MCF 10A (cell line): Measurements from ENCODE around the gene SLC10A7. TPM values are rescaled to one million over a fixed set of nuclear protein-coding genes. Genes with fewer than 3 reads are reported as not detected.

Source experiments
- BruUV-seq: library from RNA; stranded (reverse); fragments of 400-500 nt; replicated peaks from 2 replicates; lab custom pipeline; 2021; lab: Mats Ljungman, UMichigan
- CTCF ChIA-PET: fragments of 300-600 bp; sonication (Branson Sonifier 250); formaldehyde crosslinking; extraction: SDS; loops from one replicate; lab custom pipeline; 2021; ENCODE audit warnings: antibody characterized with exemption, inconsistent platforms; lab: Yijun Ruan, JAX
- POLR2A ChIA-PET: fragments of 300-600, 350-650 bp; sonication (Branson Sonifier 250); formaldehyde crosslinking; extraction: SDS; loops from one replicate; lab custom pipeline; 2020; ENCODE audit warnings: antibody characterized with exemption, inconsistent platforms; lab: Yijun Ruan, JAX
- DNase-seq: peaks from one replicate; pipeline ENCODE4 v3.0.0-alpha.2; 2018; ENCODE audit not compliant: unreplicated experiment
- H3K27ac Mint-ChIP-seq: one replicate; pipeline ENCODE4 v1.8.0; 2022; ENCODE audit warnings: mild to moderate bottlenecking, low read depth, mixed read lengths; ENCODE audit not compliant: unreplicated experiment
- H3K27me3 Mint-ChIP-seq: one replicate; pipeline ENCODE4 v1.8.0; 2022; ENCODE audit warnings: mixed read lengths; ENCODE audit not compliant: insufficient read depth, unreplicated experiment
- H3K36me3 Mint-ChIP-seq: one replicate; pipeline ENCODE4 v1.8.0; 2022; ENCODE audit warnings: mild to moderate bottlenecking, moderate library complexity, mixed read lengths; ENCODE audit not compliant: insufficient read depth, unreplicated experiment
- H3K4me1 Mint-ChIP-seq: one replicate; pipeline ENCODE4 v1.8.0; 2022; ENCODE audit warnings: mixed read lengths; ENCODE audit not compliant: insufficient read depth, unreplicated experiment
- H3K4me3 Mint-ChIP-seq: one replicate; pipeline ENCODE4 v1.8.0; 2022; ENCODE audit warnings: mild to moderate bottlenecking, moderate library complexity, mixed read lengths; ENCODE audit not compliant: unreplicated experiment
- H3K9me3 Mint-ChIP-seq: one replicate; pipeline ENCODE4 v1.8.0; 2022; ENCODE audit warnings: mixed read lengths; ENCODE audit not compliant: unreplicated experiment
- CTCF ChIP-seq: fragments of 200-600 bp; IDR thresholded peaks from one replicate; pipeline ENCODE4 v1.8.0; 2022; ENCODE audit warnings: antibody characterized with exemption, mild to moderate bottlenecking; ENCODE audit not compliant: unreplicated experiment
- intact Hi-C: fragments of 100-400 bp; cut with micrococcal nuclease; formaldehyde crosslinking; loops from 2 replicates; pipeline ENCODE4 v1.14.1; 2022
- total RNA-seq: library from RNA; stranded (reverse); gene quantifications from 2 replicates; pipeline ENCODE4 v1.2.3, GENCODE V29; 2022

The SLC10A7 gene
- total RNA-seq, 1 experiment from 2014 or later = 23.0 TPM

- no TSS peak for BruUV-seq
- peaks cover 9% of the 10 kb centered on the region for H3K4me1 Mint-ChIP-seq
- H3K36me3 Mint-ChIP-seq = peaks cover 16% of the 10 kb centered on the region
- no peaks in the 10 kb centered on the region for H3K27me3 Mint-ChIP-seq
- no peak for DNase-seq
- TF ChIP-seq CTCF = no peak
- H3K4me3 Mint-ChIP-seq = no peak overlapping the region
- intact Hi-C loops = no loop called here
- ChIA-PET POLR2A (interaction anchor here (1.3 kb wide), 1 partner anchor 9 kb away, joined by 4 read pairs; no protein-coding TSS in a partner anchor), CTCF (no interaction called here)
- no peak overlapping the region for H3K27ac Mint-ChIP-seq
- H3K9me3 Mint-ChIP-seq = no peaks in the 10 kb centered on the region
Measured at GRCh38 chr4:146510942-146511341, 10.8 kb downstream of the SLC10A7 start.

GRCh38 chr4:146508229-146508939 lies 13.4 kb downstream of the SLC10A7 start:
- Mint-ChIP-seq H3K27me3 (no peaks in the 10 kb centered on the region), H3K4me1 (peaks cover 9% of the 10 kb centered on the region), H3K27ac (peak overlapping the region; percentile 46), H3K4me3 (no peak overlapping the region), H3K9me3 (no peaks in the 10 kb centered on the region), H3K36me3 (peaks cover 4% of the 10 kb centered on the region)
- BruUV-seq = no TSS peak
- POLR2A ChIA-PET = interaction anchor here (0.5 to 1.7 kb wide), 3 partner anchors 12 to 20 kb away, joined by 4 read pairs; no protein-coding TSS in a partner anchor
- TF ChIP-seq CTCF = no peak
- no peak for DNase-seq
- intact Hi-C loops = no loop called here
- CTCF ChIA-PET = interaction anchor here (1.0 kb wide), 1 partner anchor 8 kb away, joined by 3 read pairs; no protein-coding TSS in a partner anchor

- ChIA-PET CTCF (interaction anchor here (0.8 to 1.0 kb wide), 2 partner anchors 9 to 13 kb away, joined by 3 read pairs; no protein-coding TSS in a partner anchor), POLR2A (interaction anchor here (0.5 to 1.7 kb wide), 2 partner anchors 13 to 20 kb away, joined by 4 read pairs; no protein-coding TSS in a partner anchor)
- intact Hi-C loops = no loop called here
- no peak overlapping the region for H3K4me3 Mint-ChIP-seq
- H3K27me3 Mint-ChIP-seq = no peaks in the 10 kb centered on the region
- H3K36me3 Mint-ChIP-seq = peaks cover 4% of the 10 kb centered on the region
- no TSS peak for BruUV-seq
- H3K27ac Mint-ChIP-seq = peak overlapping the region; percentile 46
- peaks cover 9% of the 10 kb centered on the region for H3K4me1 Mint-ChIP-seq
- no peak for TF ChIP-seq CTCF
- no peaks in the 10 kb centered on the region for H3K9me3 Mint-ChIP-seq
- no peak for DNase-seq
Measured at GRCh38 chr4:146507632-146508031, 14.1 kb downstream of the SLC10A7 start.

GRCh38 chr4:146506272-146506671 lies 15.5 kb downstream of the SLC10A7 start:
- no peak for TF ChIP-seq CTCF
- no peak for DNase-seq
- Mint-ChIP-seq H3K4me1 (peaks cover 9% of the 10 kb centered on the region), H3K27ac (no peak overlapping the region), H3K36me3 (peaks cover 4% of the 10 kb centered on the region), H3K4me3 (no peak overlapping the region), H3K9me3 (no peaks in the 10 kb centered on the region), H3K27me3 (no peaks in the 10 kb centered on the region)
- intact Hi-C loops = no loop called here
- no TSS peak for BruUV-seq
- ChIA-PET CTCF (no interaction called here), POLR2A (no interaction called here)
